ENCODE data around the gene SYT7.

DNA sequence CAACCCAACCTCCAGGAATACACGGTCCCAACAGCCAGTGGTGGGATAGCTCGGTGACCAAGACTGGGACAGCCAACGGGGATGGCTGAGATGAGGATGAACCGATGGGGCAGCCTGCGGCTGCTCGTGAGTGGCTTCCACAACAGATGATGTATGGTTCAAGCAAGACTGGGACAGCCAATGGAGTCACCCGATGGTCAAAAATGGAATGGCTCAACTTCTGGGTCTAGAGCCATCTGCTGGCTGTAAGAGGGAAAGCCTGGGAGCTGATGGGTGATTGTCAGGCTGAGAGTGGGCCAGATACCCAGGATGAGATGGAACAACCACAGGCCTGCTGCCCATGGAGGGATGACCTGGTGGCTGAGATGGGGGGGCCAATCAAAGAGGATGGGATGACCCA lies 35.5 kb downstream of the SYT7 start:
- TF ChIP-seq CTCF (IDR thresholded peaks at IDR 0.05 in 8 of 11, conservative IDR thresholded peaks at IDR 0.05 in 3 of 11), result peak in 2 of 11 experiments; percentile 14 to 19
- no peak for TF ChIP-seq POLR2AphosphoS5 (IDR thresholded peaks at IDR 0.05)

Data from spleen (tissue), 7 donors.